ENCODE data around the gene HOXA9. TPM values are rescaled to one million over a fixed set of nuclear protein-coding genes. Genes with fewer than 3 reads are reported as not detected.

Gene HOXA9
- total RNA-seq, 1 experiment from 2014 or later = 29.9 TPM

Other genes starting within 250 kb of the HOXA9 start
- gene HOXA1, start 69.5 kb downstream of the HOXA9 start, total RNA-seq (2014; rRNA removed; shearing (Covaris generic); ENCODE audit: low replicate concordance) = 0.27 and 1.1 TPM in 2 replicates
- 0.35 TPM in 1 of 2 replicates, not detected in the other for gene HOXA2, start 62.9 kb downstream of the HOXA9 start, total RNA-seq (2014; rRNA removed; shearing (Covaris generic); ENCODE audit: low replicate concordance)
- 1.5 TPM in 1 of 2 replicates, not detected in the other for gene HOXA4, start 34.8 kb downstream of the HOXA9 start, total RNA-seq (2014; rRNA removed; shearing (Covaris generic); ENCODE audit: low replicate concordance)
- gene HOXA5, start 21.9 kb downstream of the HOXA9 start, total RNA-seq (2014; rRNA removed; shearing (Covaris generic); ENCODE audit: low replicate concordance) = 1.7 and 2.7 TPM in 2 replicates
- 0.82 and 5.1 TPM in 2 replicates for gene HOXA6, start 17.8 kb downstream of the HOXA9 start, total RNA-seq (2014; rRNA removed; shearing (Covaris generic); ENCODE audit: low replicate concordance)
- gene HOXA3, start 13.0 kb downstream of the HOXA9 start, total RNA-seq (2014; rRNA removed; shearing (Covaris generic); ENCODE audit: low replicate concordance) = 4.3 TPM in 1 of 2 replicates, not detected in the other
- gene HOXA7, start 8.9 kb downstream of the HOXA9 start, total RNA-seq (2014; rRNA removed; shearing (Covaris generic); ENCODE audit: low replicate concordance) = 0.95 and 1.7 TPM in 2 replicates
- 18.0 and 26.7 TPM in 2 replicates for gene HOXA10, start 8.8 kb upstream of the HOXA9 start, total RNA-seq (2014; rRNA removed; shearing (Covaris generic); ENCODE audit: low replicate concordance)
- 3.2 and 3.7 TPM in 2 replicates for gene HOXA11, start 19.7 kb upstream of the HOXA9 start, total RNA-seq (2014; rRNA removed; shearing (Covaris generic); ENCODE audit: low replicate concordance)
- 0.30 and 1.5 TPM in 2 replicates for gene HOXA13, start 34.6 kb upstream of the HOXA9 start, total RNA-seq (2014; rRNA removed; shearing (Covaris generic); ENCODE audit: low replicate concordance)
- not detected in 2 replicates for gene EVX1, start 77.3 kb upstream of the HOXA9 start, total RNA-seq (2014; rRNA removed; shearing (Covaris generic); ENCODE audit: low replicate concordance)